ENCODE results near the gene CCDC92. TPM values are rescaled to one million over a fixed set of nuclear protein-coding genes. Genes with fewer than 3 reads are reported as not detected.

CCDC92 gene
- total RNA-seq, 1 donor from 2014 or later: 4.8 TPM

DNA sequence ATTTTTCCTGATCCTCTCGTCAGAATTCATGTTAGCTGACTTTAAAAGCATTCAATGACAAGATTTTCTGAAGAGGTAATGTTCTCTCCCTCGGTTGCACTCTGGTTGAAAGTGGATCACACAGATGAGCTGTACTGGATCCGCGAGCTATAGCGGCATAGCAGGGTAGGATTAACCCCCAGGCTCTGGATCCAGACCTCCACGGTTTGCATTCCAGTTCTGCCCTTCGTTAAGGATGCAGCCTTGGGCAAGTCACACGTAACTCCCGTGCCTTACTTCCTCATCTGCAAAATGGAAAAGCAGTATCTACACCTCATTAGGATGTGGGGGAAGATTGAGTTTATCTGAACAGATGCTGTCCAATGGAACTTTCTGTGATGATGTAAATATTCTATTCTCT lies 13.8 kb downstream of the CCDC92 start:
- Histone ChIP-seq H3K4me3 (no peak overlapping the region), H3K4me1 (peaks cover 4% of the 10 kb centered on the region), H2AFZ (replicated peaks) (no peak overlapping the region), H3K27ac (no peak overlapping the region), H4K20me1 (ENCODE audit: low read depth) (peaks cover 47% of the 10 kb centered on the region), H3K4me2 (no peak overlapping the region), H3F3A (ENCODE audit: low read depth) (peaks cover 5% of the 10 kb centered on the region), H3K9me3 (ENCODE audit: low read depth) (no peaks in the 10 kb centered on the region), H3K27me3 (peaks cover 98% of the 10 kb centered on the region), H3K9ac (no peak overlapping the region), H3K36me3 (no peaks in the 10 kb centered on the region), H3K79me2 (ENCODE audit: low read depth) (no peaks in the 10 kb centered on the region)
- no peak overlapping the region for H3K27ac Mint-ChIP-seq
- DNase-seq (ENCODE audit: low spot score): peak; percentile 40
- H3K36me3 Mint-ChIP-seq: no peaks in the 10 kb centered on the region
- TF ChIP-seq, protein P1, sequence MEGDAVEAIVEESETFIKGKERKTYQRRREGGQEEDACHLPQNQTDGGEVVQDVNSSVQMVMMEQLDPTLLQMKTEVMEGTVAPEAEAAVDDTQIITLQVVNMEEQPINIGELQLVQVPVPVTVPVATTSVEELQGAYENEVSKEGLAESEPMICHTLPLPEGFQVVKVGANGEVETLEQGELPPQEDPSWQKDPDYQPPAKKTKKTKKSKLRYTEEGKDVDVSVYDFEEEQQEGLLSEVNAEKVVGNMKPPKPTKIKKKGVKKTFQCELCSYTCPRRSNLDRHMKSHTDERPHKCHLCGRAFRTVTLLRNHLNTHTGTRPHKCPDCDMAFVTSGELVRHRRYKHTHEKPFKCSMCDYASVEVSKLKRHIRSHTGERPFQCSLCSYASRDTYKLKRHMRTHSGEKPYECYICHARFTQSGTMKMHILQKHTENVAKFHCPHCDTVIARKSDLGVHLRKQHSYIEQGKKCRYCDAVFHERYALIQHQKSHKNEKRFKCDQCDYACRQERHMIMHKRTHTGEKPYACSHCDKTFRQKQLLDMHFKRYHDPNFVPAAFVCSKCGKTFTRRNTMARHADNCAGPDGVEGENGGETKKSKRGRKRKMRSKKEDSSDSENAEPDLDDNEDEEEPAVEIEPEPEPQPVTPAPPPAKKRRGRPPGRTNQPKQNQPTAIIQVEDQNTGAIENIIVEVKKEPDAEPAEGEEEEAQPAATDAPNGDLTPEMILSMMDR (IDR thresholded peaks at IDR 0.05): no peak
- TF ChIP-seq EZH2phosphoT487 (IDR thresholded peaks at IDR 0.05) (no peak), EZH2 (IDR thresholded peaks at IDR 0.05) (no peak)
- no peak overlapping the region for H3K4me3 Mint-ChIP-seq
- no peaks in the 10 kb centered on the region for H3K9me3 Mint-ChIP-seq
- H3K4me1 Mint-ChIP-seq: peaks cover 15% of the 10 kb centered on the region
- no peaks in the 10 kb centered on the region for H3K27me3 Mint-ChIP-seq (ENCODE audit: insufficient read depth, low read depth)

DNA sequence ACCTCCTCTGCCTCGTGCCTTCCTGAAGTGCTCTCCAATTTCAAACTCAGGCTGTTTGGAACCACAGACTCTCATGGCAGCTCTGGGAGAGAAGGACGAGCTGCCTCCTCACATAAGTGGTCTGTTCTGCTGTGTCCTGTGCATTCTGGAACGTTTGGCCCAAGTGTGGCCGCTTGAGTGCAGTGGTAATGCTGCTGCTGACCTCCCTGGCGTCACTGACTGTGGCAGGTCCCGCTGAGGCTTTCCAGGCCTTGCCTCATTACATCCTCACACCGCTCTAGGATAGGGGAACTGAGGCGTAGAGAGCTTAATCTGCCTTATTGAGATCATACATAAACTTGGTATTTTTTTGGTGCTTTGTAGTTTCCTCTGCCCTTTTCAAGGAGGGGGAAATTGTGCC lies 14.2 kb downstream of the CCDC92 start:
- H3K4me3 ChIP-seq: no peak overlapping the region
- no peaks in the 10 kb centered on the region for H3K79me2 ChIP-seq (ENCODE audit: low read depth)
- H3K4me1 ChIP-seq: peaks cover 2% of the 10 kb centered on the region
- Mint-ChIP-seq H3K27me3 (ENCODE audit: insufficient read depth, low read depth) (no peaks in the 10 kb centered on the region), H3K9me3 (no peaks in the 10 kb centered on the region), H3K36me3 (no peaks in the 10 kb centered on the region), H3K4me1 (peaks cover 14% of the 10 kb centered on the region), H3K4me3 (no peak overlapping the region), H3K27ac (no peak overlapping the region)
- H3K27me3 ChIP-seq: peaks cover 98% of the 10 kb centered on the region
- no peaks in the 10 kb centered on the region for H3K9me3 ChIP-seq (ENCODE audit: low read depth)
- no peak for DNase-seq (ENCODE audit: low spot score)
- peaks cover 43% of the 10 kb centered on the region for H4K20me1 ChIP-seq (ENCODE audit: low read depth)
- TF ChIP-seq, protein P1 (IDR thresholded peaks at IDR 0.05): no peak
- TF ChIP-seq EZH2 (IDR thresholded peaks at IDR 0.05) (no peak), EZH2phosphoT487 (IDR thresholded peaks at IDR 0.05) (no peak)
- no peaks in the 10 kb centered on the region for H3K36me3 ChIP-seq
- no peak overlapping the region for H2AFZ ChIP-seq (replicated peaks)
- no peak overlapping the region for H3K9ac ChIP-seq
- H3K27ac ChIP-seq: no peak overlapping the region
- peaks cover 4% of the 10 kb centered on the region for H3F3A ChIP-seq (ENCODE audit: low read depth)
- no peak overlapping the region for H3K4me2 ChIP-seq

DNA sequence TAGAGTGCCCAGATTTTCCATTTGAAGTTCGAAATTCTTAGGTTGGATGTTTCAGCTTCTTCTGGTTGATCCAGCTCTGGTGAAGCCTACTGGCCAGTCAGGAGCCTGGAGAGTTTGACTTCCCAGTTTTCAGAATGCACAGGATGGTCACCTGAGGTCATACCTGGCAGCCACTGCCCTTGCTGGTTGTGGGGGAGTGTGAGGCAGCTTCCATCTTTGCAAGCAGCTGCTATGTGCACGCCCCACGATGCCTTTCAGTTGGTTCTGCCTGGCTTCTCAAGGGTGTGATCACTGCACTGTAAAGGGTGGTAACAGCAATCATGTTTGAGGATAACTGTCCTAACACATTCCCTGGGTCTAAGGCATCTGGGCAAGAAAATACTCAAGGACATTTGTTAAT lies 15.4 kb downstream of the CCDC92 start:
- Histone ChIP-seq H3K4me1 (no peaks in the 10 kb centered on the region), H3K79me2 (ENCODE audit: low read depth) (no peaks in the 10 kb centered on the region), H3K4me2 (no peak overlapping the region), H3K36me3 (no peaks in the 10 kb centered on the region), H3K9me3 (ENCODE audit: low read depth) (no peaks in the 10 kb centered on the region), H3K9ac (no peak overlapping the region), H3F3A (ENCODE audit: low read depth) (no peaks in the 10 kb centered on the region), H2AFZ (replicated peaks) (no peak overlapping the region), H3K27me3 (peaks cover 98% of the 10 kb centered on the region), H4K20me1 (ENCODE audit: low read depth) (peaks cover 30% of the 10 kb centered on the region), H3K27ac (no peak overlapping the region), H3K4me3 (no peak overlapping the region)
- Mint-ChIP-seq H3K36me3 (no peaks in the 10 kb centered on the region), H3K27ac (no peak overlapping the region), H3K4me3 (no peak overlapping the region), H3K9me3 (no peaks in the 10 kb centered on the region), H3K4me1 (peaks cover 3% of the 10 kb centered on the region), H3K27me3 (ENCODE audit: insufficient read depth, low read depth) (no peaks in the 10 kb centered on the region)
- no peak for DNase-seq (ENCODE audit: low spot score)
- TF ChIP-seq, protein P1 (IDR thresholded peaks at IDR 0.05): no peak
- TF ChIP-seq EZH2 (IDR thresholded peaks at IDR 0.05) (no peak), EZH2phosphoT487 (IDR thresholded peaks at IDR 0.05) (no peak)
